Epithelial cell of proximal tubule (primary cell): Measurements from ENCODE around the gene MBNL2. TPM values are rescaled to one million over a fixed set of nuclear protein-coding genes. Genes with fewer than 3 reads are reported as not detected.

ENCODE experiments used
- DNase-seq: peaks from one replicate; pipeline ENCODE4 v3.0.0-alpha.2; 2011; ENCODE audit warnings: low read depth
- H3K4me3 ChIP-seq: 2 replicates; pipeline ENCODE4 v1.5.1; 2011; ENCODE audit warnings: low read depth, mild to moderate bottlenecking, low read length
- total RNA-seq: library from RNA; depleted of rRNA; stranded (reverse); fragments of >200 nt; gene quantifications from 2 replicates; pipeline ENCODE4 v1.2.3, GENCODE V29; 2015
- TF ChIP-seq, protein P1 (sequence below): conservative IDR thresholded peaks from 2 replicates; pipeline ENCODE4 v1.5.1; 2012; ENCODE audit warnings: low read depth, mild to moderate bottlenecking, low read length

Gene MBNL2
- total RNA-seq, 1 donor from 2014 or later = 28.8 TPM

DNA sequence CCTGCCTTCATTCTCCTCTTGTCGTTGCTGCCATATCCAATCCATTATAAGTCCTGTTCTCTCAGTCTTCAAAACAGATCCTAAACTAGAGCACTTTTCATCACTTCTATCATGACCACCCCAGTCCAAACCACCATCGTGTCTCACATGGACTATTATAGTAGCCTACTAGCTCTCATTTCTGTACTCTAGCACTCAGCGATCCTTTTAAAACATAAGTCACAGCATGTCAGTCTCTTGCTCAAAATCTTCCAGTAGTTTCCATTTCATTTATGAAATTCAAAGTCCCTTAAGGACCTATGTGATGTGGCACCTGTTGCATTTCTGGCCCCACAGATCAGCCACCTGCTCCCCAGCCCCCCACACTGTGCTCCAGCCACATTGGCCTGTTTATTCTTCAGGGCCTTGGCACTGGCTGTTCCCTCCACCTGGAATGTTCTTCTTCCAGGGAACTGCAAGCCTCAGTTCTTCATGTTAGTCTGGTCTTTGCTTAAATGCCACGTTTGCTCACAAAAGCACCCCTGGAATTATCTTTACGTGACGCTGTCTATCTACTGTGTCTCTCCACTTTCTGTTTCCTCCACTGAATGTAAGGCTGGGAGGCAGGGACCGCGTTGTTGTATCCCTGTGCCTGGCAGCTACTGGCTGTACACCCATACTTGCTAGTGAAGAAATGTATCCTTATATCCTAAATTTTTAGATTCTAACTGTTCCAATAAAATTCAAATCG is 64.3 kb downstream of the MBNL2 start:
- TF ChIP-seq, protein P1, sequence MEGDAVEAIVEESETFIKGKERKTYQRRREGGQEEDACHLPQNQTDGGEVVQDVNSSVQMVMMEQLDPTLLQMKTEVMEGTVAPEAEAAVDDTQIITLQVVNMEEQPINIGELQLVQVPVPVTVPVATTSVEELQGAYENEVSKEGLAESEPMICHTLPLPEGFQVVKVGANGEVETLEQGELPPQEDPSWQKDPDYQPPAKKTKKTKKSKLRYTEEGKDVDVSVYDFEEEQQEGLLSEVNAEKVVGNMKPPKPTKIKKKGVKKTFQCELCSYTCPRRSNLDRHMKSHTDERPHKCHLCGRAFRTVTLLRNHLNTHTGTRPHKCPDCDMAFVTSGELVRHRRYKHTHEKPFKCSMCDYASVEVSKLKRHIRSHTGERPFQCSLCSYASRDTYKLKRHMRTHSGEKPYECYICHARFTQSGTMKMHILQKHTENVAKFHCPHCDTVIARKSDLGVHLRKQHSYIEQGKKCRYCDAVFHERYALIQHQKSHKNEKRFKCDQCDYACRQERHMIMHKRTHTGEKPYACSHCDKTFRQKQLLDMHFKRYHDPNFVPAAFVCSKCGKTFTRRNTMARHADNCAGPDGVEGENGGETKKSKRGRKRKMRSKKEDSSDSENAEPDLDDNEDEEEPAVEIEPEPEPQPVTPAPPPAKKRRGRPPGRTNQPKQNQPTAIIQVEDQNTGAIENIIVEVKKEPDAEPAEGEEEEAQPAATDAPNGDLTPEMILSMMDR = no peak
- H3K4me3 ChIP-seq = no peak overlapping the region
- no peak for DNase-seq

- no peak overlapping the region for H3K4me3 ChIP-seq
- TF ChIP-seq, protein P1 = no peak
- no peak for DNase-seq
These were observed 64.9 kb downstream of the MBNL2 start for GRCh38 chr13:97287047-97287383.

- DNase-seq = no peak
- no peak overlapping the region for H3K4me3 ChIP-seq
- TF ChIP-seq, protein P1 = no peak
These were observed 66.4 kb downstream of the MBNL2 start for GRCh38 chr13:97288486-97288900.

DNA sequence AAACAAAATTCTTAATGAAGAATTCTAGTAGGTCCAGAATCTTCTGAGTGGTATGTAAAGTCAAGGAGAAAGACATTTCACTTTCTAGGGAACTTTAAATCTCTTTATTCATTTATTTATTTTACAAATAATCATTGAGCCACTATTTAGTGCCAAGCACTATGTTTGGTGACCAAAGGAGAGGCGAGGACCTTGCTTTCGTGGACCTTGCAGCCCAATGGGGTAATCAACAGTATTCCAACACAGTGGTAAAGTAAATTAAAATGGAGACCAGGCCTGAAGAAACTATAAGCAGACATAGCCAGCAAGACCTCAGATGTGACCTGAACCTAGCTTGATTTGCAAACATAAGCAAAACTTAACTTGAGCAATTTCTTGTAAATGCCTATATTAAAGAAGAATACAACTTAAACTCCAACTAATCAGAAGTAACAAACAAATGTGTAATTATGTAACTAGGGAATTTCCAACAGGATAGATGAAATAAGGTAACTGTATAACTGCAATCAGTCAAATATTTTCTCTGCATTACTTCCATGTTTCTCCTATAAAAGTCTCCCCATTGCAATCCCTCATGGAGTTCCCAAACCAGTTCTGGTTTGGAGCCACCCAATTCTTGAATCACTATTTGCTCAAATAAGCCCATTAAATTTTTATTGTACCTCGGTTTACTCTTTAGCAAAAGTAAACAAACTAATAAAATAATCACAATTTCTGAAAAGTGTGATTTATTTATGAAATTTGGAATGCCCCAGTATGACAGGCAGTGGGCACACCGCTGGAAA is 67.6 kb downstream of the MBNL2 start:
- no peak for DNase-seq
- H3K4me3 ChIP-seq = no peak overlapping the region
- TF ChIP-seq, protein P1 = no peak

DNA sequence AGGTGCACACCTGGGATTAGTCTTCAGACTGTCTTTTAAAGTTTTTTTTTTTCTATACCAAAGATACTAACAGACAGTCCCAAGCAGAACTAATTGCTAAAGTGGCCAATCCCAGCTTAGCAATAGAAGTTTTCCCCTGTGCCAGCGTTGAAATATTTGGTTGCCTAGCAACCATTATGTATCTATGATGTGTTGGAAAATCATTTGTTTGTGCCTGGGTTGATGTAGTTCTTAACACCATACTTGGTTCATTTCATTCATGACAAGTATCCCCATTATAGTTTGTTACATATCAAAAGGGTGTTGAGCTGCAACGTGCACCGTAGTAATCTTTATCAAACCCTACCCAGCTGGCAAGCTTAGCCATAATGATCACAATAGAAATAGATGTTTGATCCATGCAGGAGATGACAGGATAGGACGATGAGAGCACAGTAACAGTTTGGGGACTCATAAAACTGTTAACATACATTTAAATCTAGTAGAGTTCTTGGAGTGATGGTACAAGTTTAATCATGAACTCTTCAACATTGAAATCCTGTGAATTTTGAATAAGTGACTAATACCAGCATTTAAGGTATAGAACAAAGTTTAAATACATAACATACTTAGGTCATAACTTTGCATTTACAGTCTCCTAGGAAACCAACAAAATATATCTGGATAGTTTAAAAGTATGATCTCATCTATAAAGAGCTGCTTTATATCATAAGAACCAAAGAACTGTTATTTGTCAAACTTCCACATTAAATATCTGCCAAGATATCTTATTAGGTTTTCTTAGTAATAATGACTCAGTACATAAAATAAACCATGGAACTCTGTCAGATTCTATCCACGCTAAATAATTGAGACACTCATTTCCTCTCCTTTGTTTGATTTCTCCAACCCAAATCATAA is 73.4 kb downstream of the MBNL2 start:
- TF ChIP-seq, protein P1 = no peak
- no peak overlapping the region for H3K4me3 ChIP-seq
- DNase-seq = no peak

- no peak overlapping the region for H3K4me3 ChIP-seq
- TF ChIP-seq, protein P1 = no peak
- DNase-seq = no peak
These were observed 74.6 kb downstream of the MBNL2 start for GRCh38 chr13:97296740-97297139.
